ENCODE results near the gene MYO9B.

DNA sequence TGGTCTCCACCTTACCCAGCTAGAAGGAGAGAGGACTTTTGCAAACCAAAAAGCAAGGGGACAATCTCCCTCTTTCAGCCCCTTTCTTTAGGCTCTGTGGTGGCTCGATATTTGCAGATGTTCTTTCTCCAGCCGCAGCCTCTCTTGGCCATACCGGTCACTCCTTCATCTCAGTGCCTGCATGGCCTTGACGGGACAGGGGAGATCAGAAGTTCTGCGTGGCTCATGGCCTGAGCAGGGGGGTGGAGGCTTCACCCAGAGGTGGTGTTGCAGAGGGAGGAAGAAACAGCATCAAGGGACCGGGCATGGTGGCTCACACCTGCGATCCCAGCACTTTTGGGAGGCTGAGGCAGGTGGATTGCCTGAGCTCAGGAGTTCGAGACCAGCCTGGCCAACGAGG, 53.2 kb downstream of the MYO9B start:
- TF ChIP-seq, protein P1, sequence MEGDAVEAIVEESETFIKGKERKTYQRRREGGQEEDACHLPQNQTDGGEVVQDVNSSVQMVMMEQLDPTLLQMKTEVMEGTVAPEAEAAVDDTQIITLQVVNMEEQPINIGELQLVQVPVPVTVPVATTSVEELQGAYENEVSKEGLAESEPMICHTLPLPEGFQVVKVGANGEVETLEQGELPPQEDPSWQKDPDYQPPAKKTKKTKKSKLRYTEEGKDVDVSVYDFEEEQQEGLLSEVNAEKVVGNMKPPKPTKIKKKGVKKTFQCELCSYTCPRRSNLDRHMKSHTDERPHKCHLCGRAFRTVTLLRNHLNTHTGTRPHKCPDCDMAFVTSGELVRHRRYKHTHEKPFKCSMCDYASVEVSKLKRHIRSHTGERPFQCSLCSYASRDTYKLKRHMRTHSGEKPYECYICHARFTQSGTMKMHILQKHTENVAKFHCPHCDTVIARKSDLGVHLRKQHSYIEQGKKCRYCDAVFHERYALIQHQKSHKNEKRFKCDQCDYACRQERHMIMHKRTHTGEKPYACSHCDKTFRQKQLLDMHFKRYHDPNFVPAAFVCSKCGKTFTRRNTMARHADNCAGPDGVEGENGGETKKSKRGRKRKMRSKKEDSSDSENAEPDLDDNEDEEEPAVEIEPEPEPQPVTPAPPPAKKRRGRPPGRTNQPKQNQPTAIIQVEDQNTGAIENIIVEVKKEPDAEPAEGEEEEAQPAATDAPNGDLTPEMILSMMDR (IDR thresholded peaks at IDR 0.05; ENCODE audit: insufficient read depth, low read depth, low read length) = no peak
- no peak for TF ChIP-seq EZH2 (IDR thresholded peaks at IDR 0.05; ENCODE audit: insufficient read depth, low read length)
